ENCODE results near the gene HIGD1C. TPM values are rescaled to one million over a fixed set of nuclear protein-coding genes. Genes with fewer than 3 reads are reported as not detected.
A peak's percentile ranks its signal among the peaks of the same experiment; 100 is the strongest.

Gene HIGD1C
- total and polyA plus RNA-seq, 4 donors, result not detected

DNA sequence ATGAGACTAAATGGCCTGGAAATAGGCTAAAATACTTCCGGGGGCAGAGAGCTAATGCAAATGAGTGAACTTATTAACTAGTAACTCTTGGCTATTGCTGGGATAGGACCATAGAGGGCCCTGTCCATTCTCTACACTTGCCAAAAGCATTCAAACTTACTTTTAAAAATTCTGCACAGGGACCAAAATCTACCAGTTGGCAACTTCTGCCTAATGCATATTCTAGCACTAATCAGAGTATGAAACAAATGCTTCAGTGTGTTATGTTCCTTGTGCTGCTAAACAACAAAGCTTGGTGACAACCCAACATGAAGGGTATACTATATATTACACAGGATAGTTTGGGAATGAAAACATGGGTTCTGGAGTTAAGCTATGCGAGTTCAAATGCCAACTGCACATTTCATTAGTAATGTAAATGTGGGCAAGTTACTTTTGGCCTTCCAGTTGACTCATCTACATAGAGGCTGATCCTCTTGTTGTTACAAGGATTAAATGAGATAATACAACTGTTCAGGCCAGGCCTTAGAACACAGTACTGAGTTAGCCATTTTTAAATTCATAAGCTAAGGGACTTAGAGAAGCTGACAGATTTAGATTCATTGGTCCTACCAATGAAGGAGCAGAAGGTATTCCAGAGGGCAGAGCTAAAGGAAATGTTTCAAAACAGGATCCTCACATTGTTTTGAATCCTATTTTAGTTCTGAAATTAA, 32.4 kb downstream of the HIGD1C start:
- no peak overlapping the region for H3K9ac ChIP-seq (ENCODE audit: low read depth in 1 of 2, low read length in 2 of 2)

DNA sequence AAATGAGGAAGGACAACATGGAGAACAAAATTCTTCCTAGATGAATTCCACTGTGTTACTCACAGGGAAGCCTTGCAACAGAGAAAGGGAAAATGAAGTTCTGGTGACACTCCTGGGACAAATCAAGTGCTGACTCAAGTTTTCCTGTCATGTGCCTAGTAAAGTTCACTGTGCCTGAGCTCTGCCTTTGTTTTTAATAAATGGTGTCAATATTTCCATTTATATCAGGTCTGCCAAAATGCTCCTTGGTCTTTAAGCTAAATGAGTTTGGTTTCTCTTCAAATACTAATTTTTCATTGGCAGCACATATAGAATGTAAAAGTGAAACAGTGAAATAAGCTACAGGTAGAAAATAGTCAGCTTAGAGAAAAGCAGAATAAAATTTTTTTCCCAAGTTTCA, 33.0 kb downstream of the HIGD1C start:
- H3K9me3 ChIP-seq (ENCODE audit: control insufficient read depth in 4 of 4, low read length in 3 of 4), result no peaks in the 10 kb centered on the region
- no peak overlapping the region for H3K9ac ChIP-seq (ENCODE audit: low read depth in 1 of 2, low read length in 2 of 2)
- peaks cover 0 to 34% (median 19%) of the 10 kb centered on the region in 4 donors for H3K4me1 ChIP-seq (ENCODE audit: control insufficient read depth in 4 of 4, insufficient read depth in 4 of 4, low read length in 3 of 4)
- no peak for DNase-seq (ENCODE audit: low spot score)
- TF ChIP-seq EGR1 (IDR thresholded peaks at IDR 0.05; ENCODE audit: low read depth in 2 of 2) (peak in 1 of 2 donors; percentile 79), REST (IDR thresholded peaks at IDR 0.05) (no peak), RXRA (IDR thresholded peaks at IDR 0.05) (peak; percentile 31 to 56), GABPA (IDR thresholded peaks at IDR 0.05 in 1 of 2, conservative IDR thresholded peaks at IDR 0.05 in 1 of 2) (no peak), TAF1 (conservative IDR thresholded peaks at IDR 0.05) (no peak), FOXA2 (IDR thresholded peaks at IDR 0.05) (no peak), ZBTB33 (IDR thresholded peaks at IDR 0.05) (no peak), SP1 (IDR thresholded peaks at IDR 0.05) (peak; percentile 24), RAD21 (IDR thresholded peaks at IDR 0.05) (peak; percentile 38 to 67), HNF4G (IDR thresholded peaks at IDR 0.05) (no peak), YY1 (IDR thresholded peaks at IDR 0.05) (peak; percentile 34), HNF4A (conservative IDR thresholded peaks at IDR 0.05) (peak; percentile 25 to 28), JUND (IDR thresholded peaks at IDR 0.05) (peak; percentile 97 to 99), NR2F2 (IDR thresholded peaks at IDR 0.05) (no peak), FOXA1 (IDR thresholded peaks at IDR 0.05) (no peak), ATF3 (IDR thresholded peaks at IDR 0.05) (peak; percentile 88), CTCF (IDR thresholded peaks at IDR 0.05; ENCODE audit: low read depth, low read length, missing input control) (no peak)
- TF ChIP-seq, protein P1, sequence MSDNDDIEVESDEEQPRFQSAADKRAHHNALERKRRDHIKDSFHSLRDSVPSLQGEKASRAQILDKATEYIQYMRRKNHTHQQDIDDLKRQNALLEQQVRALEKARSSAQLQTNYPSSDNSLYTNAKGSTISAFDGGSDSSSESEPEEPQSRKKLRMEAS (IDR thresholded peaks at IDR 0.05), result no peak
- H3K27me3 ChIP-seq (ENCODE audit: control insufficient read depth in 4 of 4, insufficient read depth in 4 of 4, low read length in 3 of 4), result no peaks in the 10 kb centered on the region
- H3K27ac ChIP-seq (ENCODE audit: low read depth in 1 of 2, low read length in 2 of 2), result peak overlapping the region; percentile 56 to 61
- no peak overlapping the region for H3K4me3 ChIP-seq (ENCODE audit: low read depth in 1 of 3, low read length in 3 of 3)
- peaks cover 0 to 19% (median 6%) of the 10 kb centered on the region in 4 donors for H3K36me3 ChIP-seq (ENCODE audit: control insufficient read depth in 4 of 4, insufficient read depth in 3 of 4, low read depth in 1 of 4, low read length in 3 of 4)

More for the DNA sequence above, 32.4 kb downstream of the HIGD1C start:
- peak overlapping the region; percentile 56 to 61 for H3K27ac ChIP-seq (ENCODE audit: low read depth in 1 of 2, low read length in 2 of 2)
- H3K27me3 ChIP-seq (ENCODE audit: control insufficient read depth in 4 of 4, insufficient read depth in 4 of 4, low read length in 3 of 4), result no peaks in the 10 kb centered on the region
- no peaks in the 10 kb centered on the region for H3K9me3 ChIP-seq (ENCODE audit: control insufficient read depth in 4 of 4, low read length in 3 of 4)
- no peak for DNase-seq (ENCODE audit: low spot score)
- H3K4me1 ChIP-seq (ENCODE audit: control insufficient read depth in 4 of 4, insufficient read depth in 4 of 4, low read length in 3 of 4), result peaks cover 0 to 37% (median 20%) of the 10 kb centered on the region in 4 donors
- H3K4me3 ChIP-seq (ENCODE audit: low read depth in 1 of 3, low read length in 3 of 3), result no peak overlapping the region
- peaks cover 0 to 16% (median 4%) of the 10 kb centered on the region in 4 donors for H3K36me3 ChIP-seq (ENCODE audit: control insufficient read depth in 4 of 4, insufficient read depth in 3 of 4, low read depth in 1 of 4, low read length in 3 of 4)
- WGBS, result 49% methylated on average over 2 of the region's 2 CpGs
- TF ChIP-seq YY1 (IDR thresholded peaks at IDR 0.05) (peak; percentile 42), NR2F2 (IDR thresholded peaks at IDR 0.05) (no peak), TAF1 (conservative IDR thresholded peaks at IDR 0.05) (no peak)
